ENCODE results near the gene DHX9.
"Not testable (repeated sequence)": the region's sequence is repeated elsewhere in the genome, so short reads cannot be mapped to it uniquely, and the experiment has no call there.

Gene DHX9

DNA sequence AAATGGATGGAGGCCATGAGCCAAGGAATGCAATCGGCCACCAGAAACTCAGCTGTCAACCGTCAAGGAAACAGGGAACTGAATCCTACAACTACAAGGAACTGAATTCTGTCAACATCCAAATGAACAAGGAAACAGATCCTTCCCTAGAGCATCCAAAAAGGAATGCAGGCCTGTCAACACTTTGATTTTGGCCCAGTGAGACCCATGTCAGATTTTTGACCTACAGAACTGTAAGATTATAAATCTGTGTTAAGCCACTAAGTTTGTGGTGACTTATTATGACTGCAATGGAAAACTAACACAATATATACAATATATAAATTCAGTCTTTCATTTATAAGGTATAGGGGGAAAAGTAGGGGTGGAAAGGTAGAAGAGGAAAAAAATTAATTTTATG is 58.5 kb downstream of the DHX9 start:
- DNase-seq: no peak

DNA sequence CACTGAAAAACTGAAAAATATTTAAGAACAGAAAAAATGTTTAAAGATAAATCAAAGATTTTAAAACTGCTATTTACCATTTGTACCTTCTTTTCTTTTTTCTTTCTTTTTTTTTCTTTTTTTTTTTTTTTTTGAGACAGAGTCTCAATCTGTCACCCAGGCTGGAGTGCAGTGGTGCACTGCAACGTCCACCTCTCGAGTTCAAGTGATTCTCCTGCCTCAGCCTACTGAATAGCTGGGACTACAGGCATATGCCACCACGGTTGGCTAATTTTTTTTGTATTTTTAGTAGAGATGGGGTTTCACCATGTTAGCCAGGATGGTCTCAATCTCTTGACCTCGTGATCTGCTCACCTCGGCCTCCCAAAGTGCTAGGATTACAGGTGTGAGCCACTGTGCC is 62.8 kb downstream of the DHX9 start:
- not testable (repeated sequence) for DNase-seq

DNA sequence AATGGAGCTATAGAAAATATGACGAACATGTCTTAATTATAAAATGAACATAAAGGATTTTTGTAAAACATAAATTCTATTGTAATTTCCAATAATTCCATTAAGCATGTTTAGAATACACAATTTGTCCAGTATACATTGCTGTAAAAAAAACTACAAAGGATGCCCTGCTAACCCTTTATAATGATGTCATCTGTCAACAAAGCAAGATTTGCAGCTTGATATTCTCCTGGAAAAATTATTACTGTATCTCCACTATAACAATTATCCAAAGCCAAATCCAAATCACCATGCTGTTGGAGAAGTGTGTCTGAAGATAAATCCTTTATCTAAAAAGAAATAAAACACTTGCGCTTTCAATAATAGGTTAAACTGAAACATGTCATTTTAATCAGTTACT is 66.2 kb downstream of the DHX9 start:
- no peak for DNase-seq

DNA sequence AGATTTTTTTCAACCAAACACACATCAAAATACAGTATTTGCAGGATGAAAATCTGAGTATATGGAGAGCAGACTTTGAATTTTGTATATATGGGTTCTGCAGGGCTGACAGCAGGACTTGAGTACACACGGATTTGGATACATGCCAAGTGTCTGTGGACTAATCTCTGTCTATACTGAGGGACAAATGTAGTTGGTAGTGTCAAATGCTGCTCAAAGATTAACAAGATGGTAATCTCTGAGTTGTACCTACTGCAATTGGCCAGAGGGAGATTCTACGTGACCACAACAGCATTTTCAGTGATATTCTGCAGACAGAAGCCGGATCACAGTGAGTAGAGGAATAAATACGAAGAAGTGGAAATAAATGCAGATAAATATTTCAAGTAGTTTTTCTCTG is 70.4 kb downstream of the DHX9 start:
- no peak for DNase-seq

DNA sequence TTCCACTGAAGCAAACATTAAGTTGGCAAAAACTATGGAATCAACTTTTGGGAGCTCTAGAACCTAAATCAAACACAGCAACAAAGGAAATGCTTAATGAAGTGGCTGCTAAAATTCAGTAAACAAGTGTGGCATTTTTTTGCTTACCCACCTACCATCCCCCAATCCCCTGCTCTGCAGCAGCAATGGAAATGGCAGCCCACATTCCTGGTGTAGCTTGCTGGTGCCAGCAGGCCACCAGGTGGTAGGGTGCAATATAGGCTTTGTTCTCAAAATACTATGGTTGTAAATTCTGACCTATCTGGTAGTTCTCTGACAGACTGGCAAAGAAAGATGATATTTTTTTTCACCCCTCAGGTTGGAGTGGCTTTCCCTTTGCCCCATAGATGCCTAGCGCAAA is 71.0 kb downstream of the DHX9 start:
- DNase-seq: no peak

DNA sequence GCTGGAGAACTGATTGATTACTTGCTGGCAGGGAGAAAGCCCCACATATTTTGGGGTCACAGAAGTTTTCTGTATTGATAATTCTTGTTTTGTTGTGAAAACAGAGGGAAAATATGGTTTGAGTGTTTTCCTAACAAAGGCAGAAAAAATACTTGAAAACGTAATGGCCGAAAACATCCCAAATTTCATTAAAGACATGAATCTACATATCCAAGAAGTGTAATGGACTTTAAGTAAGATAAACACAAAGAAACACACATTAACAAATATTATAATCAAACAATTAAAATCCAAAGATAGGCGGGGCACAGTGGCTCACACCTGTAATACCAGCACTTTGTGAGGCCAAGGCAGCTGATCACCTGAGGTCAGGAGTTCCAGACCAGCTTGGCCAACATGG is 74.3 kb downstream of the DHX9 start:
- no peak for DNase-seq

DNA sequence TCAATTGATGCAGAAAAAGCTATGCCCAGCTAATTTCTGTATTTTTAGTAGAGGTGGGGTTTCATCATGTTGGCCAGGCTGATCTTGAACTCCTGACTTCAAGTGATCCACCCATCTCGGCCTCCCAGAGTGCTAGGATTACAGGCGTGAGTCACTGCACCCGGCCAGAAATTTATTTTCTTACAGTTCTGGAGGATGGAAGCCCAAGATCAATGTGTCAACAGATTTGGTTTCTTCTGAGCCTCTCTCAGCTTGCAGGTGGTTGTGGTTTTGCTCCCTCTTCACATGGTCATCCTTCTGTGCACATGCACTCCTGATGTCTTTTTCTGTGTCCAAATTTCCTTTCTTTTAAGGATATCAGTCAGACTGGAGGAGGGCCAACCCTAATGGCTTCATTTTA is 78.2 kb downstream of the DHX9 start:
- no peak for DNase-seq

DNA sequence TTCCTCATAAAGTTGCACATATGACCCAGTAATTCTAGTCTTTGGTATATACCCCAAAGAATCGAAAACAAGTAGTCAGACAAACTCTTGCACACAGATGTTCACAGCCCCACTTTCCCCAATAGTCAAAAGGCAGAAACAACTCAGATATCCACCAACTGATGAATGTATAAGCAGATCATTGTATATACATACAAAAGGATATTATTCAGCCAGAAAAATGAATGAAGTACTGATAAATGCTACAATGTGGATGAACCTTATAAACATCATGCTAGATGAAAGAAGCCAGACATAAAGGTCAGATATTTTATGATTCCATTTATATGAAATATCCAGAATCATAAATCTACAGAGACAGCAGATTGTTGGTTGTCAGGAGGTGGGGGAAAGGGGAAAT is 86.5 kb downstream of the DHX9 start:
- no peak for DNase-seq

DNA sequence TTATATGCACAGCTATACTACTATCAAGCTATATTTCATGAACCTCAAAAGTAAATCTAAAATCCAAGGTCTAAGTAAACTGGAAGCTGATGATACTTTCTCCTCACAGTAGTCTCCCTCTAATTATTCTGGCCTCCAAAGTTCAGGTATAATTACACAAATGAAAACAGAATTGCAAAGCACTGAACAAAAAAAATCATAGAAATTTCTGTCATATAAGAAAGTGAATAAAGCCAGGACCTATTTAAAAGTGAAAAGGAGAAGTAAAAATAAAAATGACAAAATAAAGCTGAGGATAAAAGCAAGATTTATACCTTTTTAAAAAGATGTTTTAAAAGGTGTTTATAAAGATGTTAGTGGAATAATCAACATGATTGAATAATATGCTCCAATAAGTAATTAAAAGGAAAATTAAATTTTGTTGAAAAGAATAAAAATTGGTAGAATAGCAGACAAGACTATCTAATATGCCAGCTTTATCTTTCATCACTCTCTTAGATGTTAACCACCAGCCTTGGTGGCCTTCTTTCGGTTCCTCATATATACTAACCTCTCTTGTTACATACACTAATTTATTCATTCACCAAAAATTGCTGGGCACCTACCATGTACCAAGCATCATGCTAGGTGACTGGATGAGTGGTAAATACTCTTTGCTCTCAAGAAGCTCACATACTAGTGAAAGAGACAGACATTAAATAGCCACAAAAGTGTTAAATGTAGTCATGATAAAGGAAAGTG is 88.7 kb downstream of the DHX9 start:
- DNase-seq: no peak

DNA sequence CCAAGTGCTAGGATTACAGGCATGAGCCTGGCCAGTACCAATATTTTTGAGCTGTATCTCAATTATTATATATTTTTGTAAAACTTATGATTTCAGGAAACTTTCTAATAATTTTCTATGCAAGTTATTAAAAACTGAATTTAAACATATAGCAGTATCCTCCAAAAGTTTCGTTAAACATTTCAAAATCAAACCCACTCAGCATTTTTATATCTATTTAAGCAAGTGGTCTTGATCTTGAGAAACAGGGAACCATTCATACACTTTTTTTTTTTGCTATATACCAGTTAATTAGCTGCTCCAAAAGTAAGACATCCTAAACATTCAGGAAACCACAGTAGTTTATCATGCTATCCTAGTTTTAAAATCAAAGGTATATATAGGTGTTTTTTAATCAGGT is 91.8 kb downstream of the DHX9 start:
- DNase-seq: no peak

DNA sequence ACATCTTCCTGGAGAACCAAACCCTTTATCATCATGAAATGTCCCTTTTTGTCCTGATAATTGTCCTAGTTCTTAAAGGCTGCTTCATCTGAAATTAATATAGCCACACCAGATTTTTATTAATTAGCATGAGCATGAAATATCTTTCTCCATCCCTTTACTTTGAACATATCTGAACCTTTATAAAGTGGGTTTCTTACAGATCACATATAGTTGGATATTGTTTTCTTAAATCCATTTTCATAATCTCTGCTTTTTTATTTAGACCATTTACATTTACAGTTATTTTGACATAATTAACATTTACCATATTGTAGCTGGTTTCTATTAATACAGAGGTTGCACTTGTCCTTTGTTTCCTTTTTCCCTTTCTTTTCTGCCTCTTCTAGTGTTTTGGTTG is 96.6 kb downstream of the DHX9 start:
- no peak for DNase-seq

Measured in activated CD4-positive, CD25-positive, alpha-beta regulatory T cell (primary cell).